T-cell (primary cell): ENCODE results near the gene ZBED5. TPM values are rescaled to one million over a fixed set of nuclear protein-coding genes. Genes with fewer than 3 reads are reported as not detected.

Experiments
- ATAC-seq, 4 experiments: fragments of 200-7000 bp in 3 of 4; fragments of 150-1000 bp in 1 of 4; cut with Tn5 transposase; replicated peaks in 1 of 4; 1 replicate in 3 of 4; 2 replicates in 1 of 4; pipeline ENCODE4 v1.10.0; 2021; ENCODE audit warnings: moderate library complexity in 3 of 4, mild to moderate bottlenecking in 2 of 4, moderate number of reproducible peaks in 1 of 4
- CTCF ChIA-PET, 2 donors: fragments of 300-600 bp; sonication (Branson Sonifier 250); formaldehyde crosslinking; loops; one replicate each; lab custom pipeline; 2022; ENCODE audit warnings: antibody characterized with exemption in 2 of 2; lab: Charles Lee
- POLR2A ChIA-PET, 2 donors: fragments of 300-600 bp; sonication (Branson Sonifier 250); formaldehyde crosslinking; loops; one replicate each; lab custom pipeline; 2022; ENCODE audit warnings: antibody characterized with exemption in 2 of 2; lab: Charles Lee
- DNase-seq, 35 experiments: peaks; one replicate each; pipeline versions ENCODE4 v3.0.0 to v3.0.0-alpha.2; 2013 to 2023
- H3K27ac ChIP-seq: one replicate; pipeline ENCODE4 v1.5.1; 2013; ENCODE audit warnings: low read length
- H3K27me3 ChIP-seq, 2 experiments: replicated peaks in 1 of 2; 1 replicate in 1 of 2; 2 replicates in 1 of 2; pipeline versions ENCODE4 v1.6.1 to v1.7.0; 2013; ENCODE audit warnings: low read length in 1 of 2, mixed read lengths in 1 of 2; ENCODE audit not compliant: control insufficient read depth in 2 of 2, insufficient read depth in 2 of 2; ENCODE audit errors: extremely low read depth in 1 of 2
- H3K36me3 ChIP-seq, 2 donors: 1 replicate in 1 of 2; 2 replicates in 1 of 2; pipeline versions ENCODE4 v1.6.1 to v1.7.0; 2013; ENCODE audit warnings: low read length in 1 of 2; ENCODE audit not compliant: control insufficient read depth in 2 of 2, insufficient read depth in 1 of 2; ENCODE audit errors: extremely low read depth in 1 of 2
- H3K4me1 ChIP-seq, 2 experiments: 1 replicate in 1 of 2; 2 replicates in 1 of 2; pipeline versions ENCODE4 v1.6.1 to v1.7.0; 2013; ENCODE audit warnings: low read length in 2 of 2, mixed read lengths in 1 of 2; ENCODE audit not compliant: insufficient read depth in 2 of 2, control insufficient read depth in 1 of 2; ENCODE audit errors: extremely low read depth in 1 of 2
- H3K4me3 ChIP-seq, 2 donors: 1 replicate in 1 of 2; 2 replicates in 1 of 2; pipeline versions ENCODE4 v1.5.1 to v1.7.0; 2013; ENCODE audit warnings: mild to moderate bottlenecking in 2 of 2, low read length in 1 of 2, moderate library complexity in 1 of 2; ENCODE audit not compliant: control insufficient read depth in 1 of 2; ENCODE audit errors: extremely low read depth in 1 of 2
- H3K9me3 ChIP-seq: 2 replicates; pipeline ENCODE4 v1.7.0; 2013
- H3K27ac Mint-ChIP-seq, 2 donors: one replicate each; pipeline ENCODE4 v1.8.0; 2020 to 2021; ENCODE audit warnings: mild to moderate bottlenecking in 2 of 2, mixed read lengths in 2 of 2
- H3K27me3 Mint-ChIP-seq, 2 donors: one replicate each; pipeline ENCODE4 v1.8.0; 2021 to 2022; ENCODE audit warnings: mixed read lengths in 2 of 2
- H3K36me3 Mint-ChIP-seq: one replicate; pipeline ENCODE4 v1.8.0; 2021; ENCODE audit warnings: mixed read lengths
- H3K4me1 Mint-ChIP-seq, 3 donors: one replicate each; pipeline ENCODE4 v1.8.0; 2020 to 2022; ENCODE audit warnings: mixed read lengths in 3 of 3, mild to moderate bottlenecking in 1 of 3
- H3K4me3 Mint-ChIP-seq, 3 donors: one replicate each; pipeline ENCODE4 v1.8.0; 2020 to 2022; ENCODE audit warnings: mild to moderate bottlenecking in 3 of 3, mixed read lengths in 3 of 3, moderate library complexity in 3 of 3
- H3K9me3 Mint-ChIP-seq, 3 donors: one replicate each; pipeline ENCODE4 v1.8.0; 2020 to 2022; ENCODE audit warnings: mixed read lengths in 3 of 3
- WGBS: methylation state at CpG from one replicate; pipeline ENCODE4 v1.1.5; 2013; ENCODE audit warnings: missing lambda C conversion rate; ENCODE audit not compliant: insufficient coverage; 5-methylcytosine and 5-hydroxymethylcytosine counted together
- total RNA-seq, 35 experiments: library from RNA in 6 of 35; stranded (reverse) in 6 of 35; fragments of 120-200 nt in 1 of 35; gene quantifications; one replicate each; pipeline versions ENCODE4 v1.2.1 to v1.2.4 and lab custom pipeline; 2013 to 2026

The ZBED5 gene
- total RNA-seq, 5 donors from 2014 or later (not counting 1 experiment from before 2014, with no cell fraction given) = 70.1 to 112 (median 106) TPM

- Histone ChIP-seq H3K27me3 (peaks cover 0 to 4% of the 10 kb centered on the region in 2 experiments), H3K36me3 (peaks cover 5 to 33% of the 10 kb centered on the region in 2 donors), H3K4me1 (peaks cover 24 to 27% of the 10 kb centered on the region in 2 experiments), H3K9me3 (no peaks in the 10 kb centered on the region), H3K27ac (peak within 1 kb of the TSS; percentile 95), H3K4me3 (peak within 1 kb of the TSS; percentile 94)
- peak within 1 kb of the TSS; percentile 98 for H3K27ac Mint-ChIP-seq
- DNase-seq (peak; percentile 95 to 100 (median 98)), ATAC-seq (peak; percentile 90 to 91 (median 91))
- H3K4me1 Mint-ChIP-seq = peaks cover 43 to 52% (median 48%) of the 10 kb centered on the region in 3 donors
- peak within 1 kb of the TSS; percentile 91 to 95 (median 94) for H3K4me3 Mint-ChIP-seq
- H3K9me3 Mint-ChIP-seq = no peaks in the 10 kb centered on the region
- no peaks in the 10 kb centered on the region for H3K27me3 Mint-ChIP-seq
- POLR2A ChIA-PET = interaction anchor here (0.5 to 3.7 kb wide), 57 partner anchors 8 to 1845 kb away, joined by 3 to 164 read pairs (median 4); partner anchors contain the start of genes CTR9 (in 2 of the 2), WEE1 (in 2 of the 2), ZBED5 (in 2 of the 2) and AMPD3 (in 1 of the 2)
- peaks cover 35% of the 10 kb centered on the region for H3K36me3 Mint-ChIP-seq
- CTCF ChIA-PET = interaction anchor here (0.6 to 3.7 kb wide), 32 partner anchors 8 to 1274 kb away, joined by 3 to 60 read pairs (median 6); partner anchors contain the start of genes ZBED5 (in 2 of the 2), CTR9 (in 1 of the 2) and RNF141 (in 1 of the 2)
- WGBS = 0% methylated on average over 61 of the region's 65 CpGs
Measured at GRCh38 chr11:10808553-10809372, 49.1 kb downstream of the ZBED5 start, which contains the start of gene EIF4G2. Gene EIF4G2, minus strand, starts transcription at chr11:10808926.

GRCh38 chr11:10808235-10808552 lies 49.7 kb downstream of the ZBED5 start:
- CTCF ChIA-PET = interaction anchor here in 1 of 2 donors (0.8 to 3.7 kb wide), 16 partner anchors 8 to 1041 kb away, joined by 3 to 60 read pairs (median 9); partner anchors contain the start of genes CTR9 and ZBED5
- peaks cover 5 to 38% of the 10 kb centered on the region in 2 donors for H3K36me3 ChIP-seq
- H3K27me3 ChIP-seq = peaks cover 0 to 4% of the 10 kb centered on the region in 2 experiments
- Mint-ChIP-seq H3K36me3 (peaks cover 41% of the 10 kb centered on the region), H3K4me1 (peaks cover 49 to 57% (median 54%) of the 10 kb centered on the region in 3 donors), H3K4me3 (peak overlapping the region; percentile 91 to 95 (median 94)), H3K9me3 (no peaks in the 10 kb centered on the region), H3K27me3 (no peaks in the 10 kb centered on the region), H3K27ac (peak overlapping the region; percentile 98)
- ATAC-seq (peak in 1 of 4 experiments; percentile 0), DNase-seq (peak in 5 of 35 experiments; percentile 11 to 24 (median 20))
- 0% methylated on average over 36 of the region's 36 CpGs for WGBS
- no peaks in the 10 kb centered on the region for H3K9me3 ChIP-seq
- H3K4me3 ChIP-seq = peak overlapping the region; percentile 81 to 94
- POLR2A ChIA-PET = interaction anchor here (0.6 to 3.7 kb wide), 14 partner anchors 9 to 1034 kb away, joined by 5 to 164 read pairs (median 14); partner anchors contain the start of genes ZBED5 (in 2 of the 2), RNF141 (in 1 of the 2) and USP47 (in 1 of the 2)
- peak overlapping the region; percentile 95 for H3K27ac ChIP-seq
- peaks cover 24 to 27% of the 10 kb centered on the region in 2 experiments for H3K4me1 ChIP-seq

- ATAC-seq = peak in 3 of 4 experiments; percentile 0 to 3 (median 1)
- no peaks in the 10 kb centered on the region for H3K9me3 Mint-ChIP-seq
- Histone ChIP-seq H3K27me3 (peaks cover 0 to 4% of the 10 kb centered on the region in 2 experiments), H3K4me3 (peak overlapping the region; percentile 81 to 94), H3K36me3 (peaks cover 5 to 44% of the 10 kb centered on the region in 2 donors), H3K9me3 (no peaks in the 10 kb centered on the region), H3K4me1 (peaks cover 25 to 27% of the 10 kb centered on the region in 2 experiments), H3K27ac (peak overlapping the region; percentile 95)
- peak in 31 of 35 experiments; percentile 10 to 58 (median 20) for DNase-seq
- no peaks in the 10 kb centered on the region for H3K27me3 Mint-ChIP-seq
- WGBS = under 1% methylated on average over 39 of the region's 39 CpGs
- H3K4me1 Mint-ChIP-seq = peaks cover 53 to 58% (median 58%) of the 10 kb centered on the region in 3 donors
- H3K36me3 Mint-ChIP-seq = peaks cover 44% of the 10 kb centered on the region
- H3K4me3 Mint-ChIP-seq = peak overlapping the region; percentile 91 to 95 (median 94)
- ChIA-PET CTCF (interaction anchor here in 1 of 2 donors (3.7 kb wide), 1 partner anchor 50 kb away, joined by 60 read pairs; the partner anchor contains the start of gene ZBED5), POLR2A (interaction anchor here (0.6 to 3.7 kb wide), 5 partner anchors 9 to 50 kb away, joined by 5 to 164 read pairs (median 45); partner anchors contain the start of gene ZBED5 (in 2 of the 2))
- peak overlapping the region; percentile 98 for H3K27ac Mint-ChIP-seq
Measured at GRCh38 chr11:10807493-10808234, 50.2 kb downstream of the ZBED5 start.

DNA sequence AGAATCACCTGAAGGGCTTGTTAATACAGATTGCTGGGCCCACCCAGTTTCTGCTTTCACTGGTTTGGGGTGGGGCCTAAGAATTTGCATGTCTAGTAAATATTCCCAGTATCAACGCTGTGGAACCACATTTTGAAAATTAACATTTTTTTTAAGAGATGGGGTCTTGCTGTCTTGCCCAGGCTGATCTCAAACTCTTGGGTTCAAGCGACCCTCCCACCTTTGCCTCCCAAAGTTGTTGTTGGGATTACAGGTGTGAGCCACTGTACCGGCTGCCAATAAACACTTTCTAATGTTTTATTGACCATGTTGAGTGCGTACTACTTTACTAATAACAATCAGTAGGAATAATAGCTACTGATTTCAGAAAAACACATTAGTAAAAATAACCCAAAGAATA lies 51.6 kb downstream of the ZBED5 start:
- peaks cover 68 to 72% (median 69%) of the 10 kb centered on the region in 3 donors for H3K4me1 Mint-ChIP-seq
- Histone ChIP-seq H3K9me3 (no peaks in the 10 kb centered on the region), H3K4me3 (no peak overlapping the region), H3K27me3 (no peaks in the 10 kb centered on the region), H3K4me1 (peaks cover 31 to 36% of the 10 kb centered on the region in 2 experiments), H3K27ac (peak overlapping the region; percentile 31), H3K36me3 (peaks cover 5 to 58% of the 10 kb centered on the region in 2 donors)
- H3K36me3 Mint-ChIP-seq = peaks cover 58% of the 10 kb centered on the region
- DNase-seq = no peak
- peak overlapping the region; percentile 46 to 98 for H3K27ac Mint-ChIP-seq
- no peaks in the 10 kb centered on the region for H3K27me3 Mint-ChIP-seq
- no peaks in the 10 kb centered on the region for H3K9me3 Mint-ChIP-seq
- ATAC-seq = no peak
- POLR2A ChIA-PET = interaction anchor here (0.6 to 1.3 kb wide), 4 partner anchors 8 to 1158 kb away, joined by 4 to 8 read pairs (median 4); no protein-coding TSS in a partner anchor
- WGBS = no CpG with 5 or more reads among the region's 4 CpGs
- CTCF ChIA-PET = interaction anchor here in 1 of 2 donors (1.2 kb wide), 1 partner anchor 13 kb away, joined by 7 read pairs; no protein-coding TSS in a partner anchor
- peak overlapping the region; percentile 91 to 95 (median 94) for H3K4me3 Mint-ChIP-seq

DNA sequence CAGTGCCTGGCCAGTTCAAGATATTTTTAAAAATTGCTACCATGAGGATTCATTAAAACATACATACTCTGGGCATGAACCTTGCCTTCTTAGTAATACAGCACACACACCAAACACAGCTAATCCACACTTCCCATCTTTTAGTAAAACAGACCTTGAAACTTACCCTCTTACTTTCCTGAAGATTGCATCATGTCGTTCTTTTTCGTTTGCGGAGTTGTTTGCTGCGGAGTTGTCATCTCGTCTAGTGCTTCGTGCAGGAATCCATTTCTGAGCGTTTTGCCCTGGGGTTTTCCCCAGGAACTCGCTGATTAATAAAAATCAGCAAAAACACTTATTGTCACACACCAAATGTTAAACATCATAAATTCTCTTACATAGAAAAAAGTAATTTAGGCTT lies 52.1 kb downstream of the ZBED5 start:
- peaks cover 35 to 38% of the 10 kb centered on the region in 2 experiments for H3K4me1 ChIP-seq
- POLR2A ChIA-PET = interaction anchor here (0.7 to 1.3 kb wide), 2 partner anchors 10 to 97 kb away, joined by 3 to 8 read pairs; no protein-coding TSS in a partner anchor
- WGBS = no CpG with 5 or more reads among the region's 8 CpGs

More for the DNA sequence above, 52.1 kb downstream of the ZBED5 start:
- Mint-ChIP-seq H3K36me3 (peaks cover 63% of the 10 kb centered on the region), H3K4me1 (peaks cover 72 to 77% (median 74%) of the 10 kb centered on the region in 3 donors), H3K27me3 (no peaks in the 10 kb centered on the region), H3K9me3 (no peaks in the 10 kb centered on the region), H3K27ac (peak overlapping the region; percentile 45 to 98), H3K4me3 (peak overlapping the region; percentile 31 to 91 (median 34))
- H3K9me3 ChIP-seq = no peaks in the 10 kb centered on the region
- H3K36me3 ChIP-seq = peaks cover 5 to 62% of the 10 kb centered on the region in 2 donors
- DNase-seq = no peak
- H3K27me3 ChIP-seq = no peaks in the 10 kb centered on the region
- no peak overlapping the region for H3K27ac ChIP-seq
- no peak overlapping the region for H3K4me3 ChIP-seq
- no peak for ATAC-seq
- CTCF ChIA-PET = interaction anchor here in 1 of 2 donors (1.2 kb wide), 1 partner anchor 13 kb away, joined by 7 read pairs; no protein-coding TSS in a partner anchor
